Pulmonary artery endothelial cell (primary cell): ENCODE data around the gene MS4A10. TPM values are rescaled to one million over a fixed set of nuclear protein-coding genes. Genes with fewer than 3 reads are reported as not detected.

Experiments used
- DNase-seq: peaks from one replicate; pipeline ENCODE4 v3.0.0-alpha.2; 2011; ENCODE audit warnings: low read depth, low spot score
- total RNA-seq: library from RNA; depleted of rRNA; stranded (reverse); fragments of >200 nt; gene quantifications from 2 replicates; pipeline ENCODE4 v1.2.3, GENCODE V29; 2014

The MS4A10 gene
- total RNA-seq, 1 donor from 2014 or later, result not detected

DNA sequence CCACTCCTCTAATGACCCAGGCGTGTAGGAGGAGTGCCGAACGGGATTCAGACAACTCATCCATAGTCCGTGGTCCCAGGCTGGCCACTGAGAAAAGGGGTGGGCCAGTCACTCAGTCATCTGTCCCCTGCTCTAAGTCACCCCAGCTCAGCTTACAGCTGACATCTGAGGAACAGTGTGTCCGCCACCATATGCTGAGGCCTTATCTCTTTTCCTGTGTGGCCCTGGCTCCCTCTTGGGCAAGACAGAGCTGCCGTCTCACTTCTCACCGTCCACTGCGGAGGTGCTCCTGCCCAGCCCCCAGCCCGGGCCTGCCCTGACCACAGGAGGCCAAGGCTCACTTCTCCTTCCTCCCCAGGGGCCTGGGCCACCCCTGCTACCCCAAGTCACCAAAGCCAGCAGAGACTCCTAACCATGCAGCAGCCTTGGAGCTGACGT is 63.6 kb downstream of the MS4A10 start:
- DNase-seq, result no peak

DNA sequence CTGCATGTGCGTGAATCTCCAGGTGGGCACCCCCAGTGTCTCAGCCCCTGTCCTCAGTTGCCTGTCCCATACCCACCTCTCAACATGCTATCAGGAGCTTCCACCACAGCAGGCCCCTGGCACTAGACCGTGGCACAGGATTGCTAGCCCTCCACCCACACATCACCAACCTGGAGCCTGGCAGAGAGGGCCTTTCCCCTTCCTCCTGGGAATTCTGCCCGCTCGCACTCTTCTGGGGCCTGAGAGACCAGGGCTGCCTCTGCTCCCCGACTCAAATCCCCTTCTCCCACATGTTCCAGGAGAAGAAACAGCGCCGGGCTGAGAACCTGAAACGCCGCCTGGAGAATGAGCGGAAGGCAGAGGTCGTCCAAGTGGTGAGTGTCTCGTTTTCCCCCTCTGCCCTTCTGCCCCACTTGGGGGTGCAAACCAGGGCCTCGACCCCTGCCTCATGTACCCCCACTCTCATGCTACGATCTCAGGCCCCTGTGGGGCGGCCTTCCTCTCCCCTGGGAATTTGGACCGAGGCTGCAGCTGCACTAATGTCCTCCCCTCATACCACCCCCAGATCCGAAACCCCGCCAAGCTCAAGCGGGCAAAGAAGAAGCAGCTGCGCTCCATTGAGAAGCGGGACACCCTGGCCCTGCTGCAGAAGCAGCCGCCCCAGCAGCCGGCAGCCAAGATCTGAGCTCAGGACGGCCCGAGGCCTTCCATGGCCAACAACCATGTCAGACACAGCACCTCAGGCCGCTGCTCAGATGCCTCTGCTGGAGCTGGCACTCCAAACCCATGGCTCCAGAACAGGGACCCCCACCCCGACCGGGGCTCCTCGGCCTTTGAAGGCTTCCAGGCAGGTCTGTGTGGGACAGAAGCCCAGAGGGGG is 64.7 kb downstream of the MS4A10 start:
- no peak for DNase-seq

Other genes with a start within 250 kb of the MS4A10 start
- gene MS4A8, start 85.7 kb upstream of the MS4A10 start, total RNA-seq, result not detected in 2 replicates
- gene MS4A18, start 60.6 kb upstream of the MS4A10 start, total RNA-seq, result not detected in 2 replicates
- not detected in 2 replicates for gene MS4A15, start 28.5 kb upstream of the MS4A10 start, total RNA-seq
- gene CCDC86, start 56.8 kb downstream of the MS4A10 start, total RNA-seq, result 23.9 and 33.9 TPM in 2 replicates
- gene PTGDR2, start 70.6 kb downstream of the MS4A10 start, total RNA-seq, result under 0.01 and 0.04 TPM in 2 replicates
- not detected in 2 replicates for gene ZP1, start 82.2 kb downstream of the MS4A10 start, total RNA-seq
- 71.9 and 78.7 TPM in 2 replicates for gene PRPF19, start 121.3 kb downstream of the MS4A10 start, total RNA-seq
- 70.9 and 95.5 TPM in 2 replicates for gene TMEM109, start 128.8 kb downstream of the MS4A10 start, total RNA-seq
- 55.7 and 62.6 TPM in 2 replicates for gene TMEM132A, start 139.1 kb downstream of the MS4A10 start, total RNA-seq
- 6.6 and 8.7 TPM in 2 replicates for gene SLC15A3, start 166.8 kb downstream of the MS4A10 start, total RNA-seq
- not detected in 2 replicates for gene CD6, start 186.3 kb downstream of the MS4A10 start, total RNA-seq